ENCODE results near the gene PWWP2B. TPM values are rescaled to one million over a fixed set of nuclear protein-coding genes. Genes with fewer than 3 reads are reported as not detected.

The PWWP2B gene
- total RNA-seq, 1 experiment from 2014 or later: 18.6 TPM

- no peak for DNase-seq (ENCODE audit: extremely low read depth, low read depth)
Observed at GRCh38 chr10:132416566-132417256, 19.7 kb downstream of the PWWP2B start.

GRCh38 chr10:132417257-132417910, 20.4 kb downstream of the PWWP2B start:
- DNase-seq (ENCODE audit: extremely low read depth, low read depth): no peak

GRCh38 chr10:132417957-132418441, 21.0 kb downstream of the PWWP2B start:
- no peak for DNase-seq (ENCODE audit: extremely low read depth, low read depth)

GRCh38 chr10:132418527-132419416, 21.8 kb downstream of the PWWP2B start:
- DNase-seq (ENCODE audit: extremely low read depth, low read depth): peak; percentile 76

DNA sequence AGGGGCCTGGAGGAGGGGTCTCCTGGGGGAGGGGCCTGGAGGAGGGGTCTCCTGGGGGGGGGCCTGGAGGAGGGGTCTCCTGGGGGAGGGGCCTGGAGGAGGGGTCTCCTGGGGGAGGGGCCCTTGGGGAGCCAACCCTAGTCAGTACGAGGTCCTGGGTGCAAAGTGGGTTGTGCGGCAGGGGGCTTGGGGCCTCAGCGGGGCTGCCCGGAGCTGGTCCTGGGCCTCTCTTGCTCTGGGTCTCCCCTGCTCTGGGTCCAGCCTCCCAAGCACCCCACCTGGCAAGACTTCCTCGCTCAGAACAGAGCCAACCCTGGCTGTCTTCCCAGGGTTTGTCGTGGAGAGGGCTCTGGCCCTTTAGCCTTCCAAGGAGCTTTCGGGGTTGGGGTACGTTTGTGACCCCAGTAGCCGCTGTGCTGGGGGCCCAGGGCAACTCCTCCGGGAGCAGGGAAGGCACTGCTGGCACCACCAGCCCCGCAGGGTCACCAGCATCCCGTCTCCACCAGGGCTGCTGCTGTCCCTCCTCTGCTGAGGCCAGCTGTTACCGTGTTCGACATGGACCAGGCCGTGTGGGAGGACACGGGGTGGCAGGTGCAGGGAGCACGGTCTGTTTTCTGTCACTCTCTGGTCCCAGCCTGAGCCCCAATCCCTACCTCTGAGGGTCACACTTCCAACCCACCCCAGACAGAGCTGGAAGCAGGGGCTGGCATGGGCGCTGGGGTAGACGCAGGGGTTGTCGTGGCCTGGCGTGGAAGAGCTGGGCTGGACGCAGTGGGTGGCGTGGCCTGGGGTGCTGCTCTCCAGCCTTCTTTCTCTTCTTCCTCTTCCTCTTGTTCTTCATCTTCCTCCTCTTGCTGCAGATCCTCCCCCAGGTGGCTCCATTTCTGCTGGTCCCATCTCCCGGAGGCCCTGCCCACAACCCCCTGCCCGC, 22.8 kb downstream of the PWWP2B start:
- DNase-seq (ENCODE audit: extremely low read depth, low read depth): no peak

DNA sequence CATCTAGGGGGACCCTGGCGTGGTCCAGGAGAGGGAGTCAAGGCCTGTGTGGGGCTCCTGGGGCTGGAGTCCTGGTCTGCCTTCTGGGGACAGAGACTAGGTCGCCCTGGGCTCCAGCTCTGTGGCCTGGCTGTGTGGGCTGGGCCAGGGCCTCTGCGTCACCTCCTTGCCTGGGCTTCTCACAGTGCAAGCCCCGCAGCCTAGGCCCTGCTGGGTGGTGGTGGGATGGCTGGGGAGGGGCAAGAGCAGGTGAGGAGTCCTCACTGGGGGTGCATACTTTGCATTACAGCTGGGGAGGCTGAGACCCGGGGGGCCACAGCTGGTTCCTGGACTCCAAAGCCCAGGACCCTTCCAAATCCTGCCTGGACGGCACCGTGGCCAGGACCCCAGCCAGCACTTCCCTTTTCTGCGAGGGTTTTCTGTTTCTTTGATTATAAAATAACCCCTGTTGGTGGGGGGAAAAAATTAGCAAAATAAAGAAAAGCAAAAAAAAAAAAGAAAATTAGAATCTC, 23.5 kb downstream of the PWWP2B start:
- DNase-seq (ENCODE audit: extremely low read depth, low read depth): no peak

DNA sequence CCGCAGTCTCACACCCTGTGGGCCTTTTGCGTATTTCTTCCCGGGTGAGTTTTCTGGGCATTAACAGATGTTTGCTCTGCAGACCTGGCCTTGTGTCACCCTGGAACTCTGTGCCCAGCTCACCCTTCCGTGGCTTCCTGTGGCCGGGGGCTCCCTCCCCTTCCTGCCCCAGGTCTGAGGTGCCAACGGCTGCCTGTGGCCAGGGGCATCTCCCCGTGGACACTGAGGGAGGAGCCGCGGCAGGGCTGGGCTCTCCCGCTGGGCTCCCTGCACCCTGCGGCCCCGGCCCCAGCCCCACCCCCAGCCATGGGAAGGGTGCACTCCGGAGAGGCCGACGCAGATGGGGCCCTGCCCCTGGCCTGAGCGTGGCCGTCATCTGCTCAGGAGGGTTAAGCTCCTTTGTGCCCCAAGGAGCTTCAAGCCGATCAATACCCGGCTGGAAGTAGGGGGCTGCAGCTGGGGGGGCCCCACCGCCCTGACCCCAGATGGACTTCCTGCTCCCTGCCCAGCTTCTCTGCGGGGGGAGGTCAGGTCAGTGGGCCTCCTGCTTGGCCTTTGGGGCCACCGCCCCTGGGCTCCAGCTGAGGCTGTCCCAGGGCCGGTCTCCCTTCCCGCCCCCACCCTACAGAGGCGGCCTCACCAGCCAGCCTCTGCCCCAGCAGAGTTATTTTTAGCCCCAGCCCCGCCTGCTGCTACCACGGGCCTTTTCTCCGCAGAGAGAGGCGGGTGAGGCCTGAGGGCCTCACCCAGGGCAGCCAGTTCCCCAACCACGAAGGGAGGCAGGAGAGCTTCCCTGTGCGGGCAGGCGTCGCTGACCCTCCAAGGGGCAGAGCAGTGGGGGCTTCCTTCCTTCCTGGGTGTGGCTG, 24.2 kb downstream of the PWWP2B start:
- DNase-seq (ENCODE audit: extremely low read depth, low read depth): peak; percentile 65

GRCh38 chr10:132421847-132422751, 25.1 kb downstream of the PWWP2B start:
- no peak for DNase-seq (ENCODE audit: extremely low read depth, low read depth)

DNA sequence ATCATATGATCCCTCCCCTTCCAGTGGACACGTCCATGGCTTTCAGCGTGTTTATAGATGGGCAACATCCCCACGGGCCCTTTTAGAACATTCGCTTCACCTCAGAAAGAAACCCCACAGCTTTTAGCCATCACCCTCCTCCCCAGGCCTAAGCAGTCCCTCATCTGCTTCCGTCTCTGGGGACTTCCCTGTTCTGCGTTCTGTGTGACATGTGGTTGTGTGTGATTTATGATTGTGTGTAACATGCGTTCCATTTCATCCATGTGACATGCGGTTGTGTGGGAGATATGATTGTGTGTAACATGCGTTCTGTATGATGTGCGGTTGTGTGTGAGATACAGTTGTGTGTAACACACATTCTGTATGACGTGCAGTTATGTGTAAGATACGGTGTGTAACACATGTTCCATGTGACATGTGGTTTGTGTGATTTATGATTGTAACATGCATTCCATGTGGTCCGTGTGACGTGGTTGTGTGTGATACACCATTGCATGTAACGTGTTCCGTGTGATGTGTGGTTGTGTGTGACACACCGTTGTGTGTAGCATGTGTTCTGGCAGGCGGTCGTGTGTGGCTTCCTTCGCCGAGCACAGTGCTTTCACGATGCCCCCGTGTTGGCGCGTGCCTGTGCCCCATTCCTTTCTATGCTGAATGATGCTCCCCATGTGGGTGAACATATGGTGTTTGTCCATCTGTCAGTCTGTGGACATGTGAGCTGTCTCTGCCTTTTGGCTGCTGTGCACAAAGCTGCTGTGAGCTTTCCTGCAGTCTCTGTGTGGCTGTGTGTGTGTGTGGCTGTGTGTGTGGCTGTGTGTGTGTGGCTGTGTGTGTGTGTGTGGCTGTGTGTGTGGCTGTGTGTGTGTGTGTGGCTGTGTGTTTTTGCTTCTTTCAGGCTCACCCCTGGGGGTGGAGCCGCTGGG, 26.2 kb downstream of the PWWP2B start:
- no peak for DNase-seq (ENCODE audit: extremely low read depth, low read depth)

DNA sequence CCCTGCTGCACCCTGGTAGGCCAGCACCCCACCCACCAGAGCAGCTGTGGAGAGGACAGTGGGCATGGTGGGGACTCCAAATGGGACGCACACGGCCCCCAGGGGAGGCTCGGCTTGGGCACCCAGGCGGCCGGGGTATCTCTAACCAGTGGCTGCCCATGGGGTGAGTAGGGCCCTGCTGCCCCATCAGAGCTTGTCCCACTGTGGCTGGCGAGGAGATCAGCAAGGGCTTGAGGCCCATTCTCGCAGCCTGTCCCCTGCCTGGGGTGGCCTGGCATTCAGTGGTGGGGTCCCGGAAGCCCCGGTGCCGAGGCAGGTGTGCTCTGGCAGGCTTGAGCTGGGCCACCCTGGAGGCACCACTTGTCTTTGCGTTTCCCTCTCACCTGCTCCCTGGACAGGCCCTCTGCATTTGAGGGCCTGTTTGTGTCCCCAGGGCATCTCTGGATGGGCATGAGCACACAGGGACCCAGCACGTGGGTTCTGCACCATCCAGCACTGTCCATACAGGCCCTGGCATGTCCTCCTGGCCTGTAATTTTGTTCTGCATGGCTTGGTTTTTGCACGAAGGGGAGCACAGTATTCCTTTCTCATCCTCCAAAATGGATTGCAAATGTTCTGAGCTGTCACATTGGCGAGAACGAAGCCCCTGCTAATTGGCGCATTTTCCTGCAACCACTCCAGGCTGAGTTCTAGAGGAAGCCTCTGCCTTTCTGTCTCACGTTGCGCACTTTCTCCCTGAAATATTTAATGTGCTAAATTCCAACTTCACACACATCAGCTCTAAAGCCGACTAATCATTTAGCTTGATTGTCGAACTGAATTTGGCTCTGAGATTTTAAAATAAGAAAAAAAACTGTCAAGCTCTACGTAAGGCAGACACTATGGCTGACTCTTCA, 27.2 kb downstream of the PWWP2B start:
- DNase-seq (ENCODE audit: extremely low read depth, low read depth): no peak

GRCh38 chr10:132425029-132425756, 28.2 kb downstream of the PWWP2B start:
- no peak for DNase-seq (ENCODE audit: extremely low read depth, low read depth)

GRCh38 chr10:132425757-132426155, 28.8 kb downstream of the PWWP2B start:
- DNase-seq (ENCODE audit: extremely low read depth, low read depth): no peak

DNA sequence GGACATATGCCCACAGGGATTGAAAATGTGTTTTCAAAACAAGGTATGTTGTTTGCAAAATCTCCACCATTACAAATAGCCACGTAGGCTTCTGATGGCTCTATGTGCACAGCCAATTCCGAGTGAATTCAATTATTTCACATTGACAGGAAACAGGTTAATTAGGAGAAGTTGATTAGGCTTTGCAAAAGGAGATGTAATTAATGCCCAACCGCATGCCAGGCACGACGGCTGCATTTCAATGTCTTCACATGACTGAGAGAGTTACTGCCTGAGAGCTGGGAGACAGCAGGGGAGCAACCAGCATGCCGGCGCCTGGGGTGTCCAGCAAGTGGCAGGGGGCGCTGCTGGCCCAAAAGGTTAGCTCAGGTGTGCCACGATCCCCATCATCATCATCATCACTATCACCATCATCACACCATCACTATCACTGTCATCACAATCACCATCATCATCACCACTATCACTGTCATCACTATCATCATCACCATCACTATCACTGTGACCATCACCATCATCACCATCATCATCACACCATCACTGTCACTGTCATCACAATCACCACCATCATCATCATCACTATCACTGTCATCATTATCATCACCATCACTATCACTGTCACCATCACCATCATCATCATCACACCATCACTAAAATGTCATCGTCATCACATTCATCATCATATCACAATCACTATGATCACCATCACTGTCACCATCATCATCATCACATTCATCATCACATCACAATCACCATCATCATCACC, 30.2 kb downstream of the PWWP2B start:
- no peak for DNase-seq (ENCODE audit: extremely low read depth, low read depth)

DNA sequence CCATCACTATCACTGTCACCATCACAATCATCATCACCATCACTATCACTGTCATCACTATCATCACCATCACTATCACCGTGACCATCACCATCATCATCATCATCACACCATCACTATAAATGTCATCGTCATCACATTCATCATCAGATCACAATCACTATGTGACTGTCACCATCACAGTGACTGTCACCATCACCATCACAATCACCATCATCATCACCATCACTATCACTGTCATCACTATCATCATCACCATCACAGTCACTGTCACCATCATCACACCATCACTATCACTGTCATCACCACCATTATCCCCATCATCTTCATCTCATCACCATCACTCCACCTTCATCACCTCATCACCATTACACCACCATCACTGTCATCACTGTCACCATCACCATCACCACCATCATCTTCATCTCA, 31.0 kb downstream of the PWWP2B start:
- DNase-seq (ENCODE audit: extremely low read depth, low read depth): no peak
